H1 (cell line): ENCODE data around the gene PAX7. TPM values are rescaled to one million over a fixed set of nuclear protein-coding genes. Genes with fewer than 3 reads are reported as not detected.

Source experiments
- CBX8 ChIP-seq: fragments of 300-800, 300-1000 bp; sonication (generic); IDR thresholded peaks from 2 replicates; pipeline ENCODE4 v1.7.1; 2016; ENCODE audit warnings: low read depth, low read length, borderline replicate concordance
- CHD7 ChIP-seq: fragments of 300-600 bp; sonication (generic); IDR thresholded peaks from 2 replicates; pipeline ENCODE4 v1.7.1; 2012; ENCODE audit warnings: low read length, moderate library complexity, mild to moderate bottlenecking, inconsistent platforms; ENCODE audit not compliant: insufficient replicate concordance
- CREB1 ChIP-seq: IDR thresholded peaks from 2 replicates; pipeline ENCODE4 v1.6.1; 2012; ENCODE audit warnings: inconsistent platforms
- EZH2 ChIP-seq: fragments of 200-600 bp; sonication (generic); IDR thresholded peaks from 2 replicates; pipeline ENCODE4 v1.7.1; 2012; ENCODE audit warnings: low read depth, mild to moderate bottlenecking, moderate library complexity, low read length, inconsistent platforms; ENCODE audit not compliant: severe bottlenecking
- KDM1A ChIP-seq: fragments of 200-600, 300-600 bp; sonication (generic); IDR thresholded peaks from 2 replicates; pipeline ENCODE4 v1.7.1; 2016; ENCODE audit warnings: mild to moderate bottlenecking, low read length, borderline replicate concordance
- KDM4A ChIP-seq: IDR thresholded peaks from one replicate; pipeline ENCODE4 v1.7.1; 2012; ENCODE audit warnings: low read depth, mild to moderate bottlenecking, moderate library complexity, low read length, inconsistent platforms; ENCODE audit not compliant: severe bottlenecking
- SIN3A ChIP-seq, 2 experiments: IDR thresholded peaks in 1 of 2; conservative IDR thresholded peaks in 1 of 2; 2 replicates each; pipeline ENCODE4 v1.6.1; 2011 to 2012; ENCODE audit warnings: low read length in 2 of 2, improper control_type of control experiment in 1 of 2, low read depth in 1 of 2, mild to moderate bottlenecking in 1 of 2
- SIX5 ChIP-seq: IDR thresholded peaks from 2 replicates; pipeline ENCODE4 v1.6.1; 2011; ENCODE audit warnings: mild to moderate bottlenecking, low read depth, low read length
- SP1 ChIP-seq: IDR thresholded peaks from 2 replicates; pipeline ENCODE4 v1.6.1; 2011; ENCODE audit warnings: low read depth, low read length
- SUZ12 ChIP-seq: fragments of 200-600 bp; sonication (generic); IDR thresholded peaks from 2 replicates; pipeline ENCODE4 v1.6.1; 2012; ENCODE audit warnings: mild to moderate bottlenecking, inconsistent platforms, low read length, moderate library complexity, mixed read lengths
- TCF12 ChIP-seq: IDR thresholded peaks from 2 replicates; pipeline ENCODE4 v1.6.1; 2011; ENCODE audit warnings: low read depth, mild to moderate bottlenecking, low read length
- polyA plus RNA-seq, 7 experiments: library from polyadenylated mRNA; depleted of rRNA in 3 of 7; stranded (reverse) in 5 of 7; unstranded in 2 of 7; fragments of >200 nt in 5 of 7; fragments of 200-250 nt in 2 of 7; gene quantifications; 1 replicate in 5 of 7; 2 replicates in 1 of 7; 4 replicates in 1 of 7; pipeline versions ENCODE4 v1.2.1 to v1.2.3, GENCODE V29; 2011 to 2013; ENCODE audit warnings: missing spikeins in 2 of 7, mixed read lengths in 2 of 7
- total RNA-seq: library from RNA; stranded (reverse); fragmentation: NEBNext Ultra II Directional; extraction: Animal tissue kit (Norgen Biotek cat#: 25700); gene quantifications from 2 replicates; pipeline ENCODE4 v1.2.1, GENCODE V29; 2021

The PAX7 gene
- total and polyA plus RNA-seq, 2 of the 8 experiments (the other 6 are each of a cell fraction or from before 2014, with no cell fraction given): not detected

- TF ChIP-seq CHD7: no peak
- TF ChIP-seq SIN3A (conservative IDR thresholded peaks at IDR 0.05 in 1 of 2, IDR thresholded peaks at IDR 0.05 in 1 of 2; ENCODE audit: low read depth in 1 of 2, low read length in 2 of 2): no peak
- TF ChIP-seq SIX5: no peak
- TF ChIP-seq SUZ12: no peak
- TF ChIP-seq KDM1A: no peak
- TF ChIP-seq CBX8: no peak
- TF ChIP-seq TCF12: no peak
- no peak for TF ChIP-seq SP1
- no peak for TF ChIP-seq CREB1
- TF ChIP-seq KDM4A: no peak
- no peak for TF ChIP-seq EZH2
These were observed 36.7 kb downstream of the PAX7 start (continued) for GRCh38 chr1:18667333-18667732.
